A172 (cell line): ENCODE measurements around the gene OXA1L. TPM values are rescaled to one million over a fixed set of nuclear protein-coding genes. Genes with fewer than 3 reads are reported as not detected.
"Not testable (repeated sequence)": the region's sequence is repeated elsewhere in the genome, so short reads cannot be mapped to it uniquely, and the experiment has no call there.

ENCODE experiments used
- DNase-seq: peaks from one replicate; pipeline ENCODE4 v3.0.0-alpha.2; 2015; ENCODE audit warnings: low spot score
- total RNA-seq: library from RNA; depleted of rRNA; stranded (reverse); fragments of >200 nt; shearing (Covaris generic); gene quantifications from 2 replicates; pipeline ENCODE4 v1.2.3, GENCODE V29; 2014; rRNA removed

OXA1L gene
- total RNA-seq, result 44.4 and 46.2 TPM in 2 replicates

DNA sequence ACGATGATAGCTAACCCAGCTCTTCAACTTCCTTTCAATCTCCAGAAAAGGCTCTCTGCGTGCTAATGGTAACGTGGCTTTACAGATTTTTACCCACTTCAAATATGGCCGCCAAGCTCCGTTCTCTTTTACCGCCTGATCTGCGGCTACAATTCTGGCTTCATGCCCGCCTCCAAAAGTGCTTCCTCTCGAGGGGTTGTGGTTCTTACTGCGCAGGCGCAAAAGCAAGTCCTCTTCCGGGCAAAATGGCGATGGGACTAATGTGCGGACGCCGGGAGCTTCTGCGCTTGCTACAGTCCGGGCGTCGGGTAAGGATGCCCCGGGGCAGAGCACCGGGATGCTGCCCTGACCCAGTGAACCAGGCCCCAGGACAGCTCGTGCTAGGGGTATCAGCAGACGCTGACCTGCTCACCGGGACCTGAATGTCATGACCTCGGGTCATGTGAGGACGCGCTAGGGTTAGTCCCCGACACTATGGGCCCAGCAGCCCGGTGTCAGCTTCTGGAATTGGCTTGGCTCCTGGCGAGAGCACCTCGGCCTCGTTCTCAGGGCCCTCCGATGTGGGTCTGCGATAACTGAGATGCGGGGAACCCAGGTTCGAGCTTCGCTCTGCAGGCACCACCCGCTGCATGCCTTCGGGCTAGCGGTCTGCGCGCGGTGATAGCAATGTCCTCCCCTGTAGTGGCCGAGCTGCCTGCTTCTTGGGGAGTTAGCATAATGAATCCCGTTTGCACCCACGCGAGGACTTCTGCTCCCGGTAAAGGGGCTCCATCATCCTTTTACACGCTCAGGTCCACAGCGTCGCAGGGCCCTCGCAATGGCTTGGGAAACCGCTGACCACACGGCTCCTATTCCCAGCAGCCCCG is at the start of gene OXA1L:
Gene OXA1L, plus strand, starts transcription at position 232 of the 866 bp plus-strand sequence. Its CDS starts 14 bp downstream, at position 246.
- peak; percentile 90 for DNase-seq

DNA sequence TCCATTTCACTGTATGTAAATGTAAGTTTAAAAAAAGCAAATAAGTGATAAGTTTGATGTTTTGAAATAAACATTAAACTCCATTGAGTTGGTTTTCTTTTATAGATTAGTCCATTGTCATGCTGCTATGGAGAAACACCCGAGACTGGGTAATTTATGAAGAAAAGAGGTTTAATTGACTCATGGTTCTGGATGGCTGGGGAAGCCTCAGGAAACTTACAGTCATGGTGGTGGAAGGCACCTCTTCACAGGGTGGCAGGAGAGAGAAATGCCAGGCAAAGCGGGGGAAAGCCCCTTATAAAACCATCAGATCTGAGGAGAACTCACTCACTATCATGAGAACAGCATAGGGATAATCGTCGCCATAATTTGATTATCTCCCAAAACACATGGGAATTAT is 48.4 kb upstream of the OXA1L start:
- no peak for DNase-seq

DNA sequence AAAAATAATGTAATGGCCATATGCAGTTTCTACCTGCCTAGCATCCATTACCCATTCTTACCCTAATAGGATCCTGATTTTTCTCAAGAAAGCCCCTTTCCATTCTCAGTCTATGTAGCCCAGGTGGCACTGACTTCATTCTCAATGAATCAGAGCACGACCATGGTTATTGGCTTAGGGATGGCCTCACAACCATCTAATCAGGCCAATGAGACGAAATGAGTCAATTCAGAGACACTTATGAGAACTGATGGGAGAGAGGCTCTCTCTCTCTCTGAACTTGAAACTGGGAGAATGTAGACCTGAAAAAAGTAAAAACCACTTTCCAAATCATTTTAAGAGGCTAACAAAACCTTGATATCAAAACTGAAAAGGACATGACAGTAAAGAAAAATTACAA is 45.3 kb upstream of the OXA1L start:
- no peak for DNase-seq

DNA sequence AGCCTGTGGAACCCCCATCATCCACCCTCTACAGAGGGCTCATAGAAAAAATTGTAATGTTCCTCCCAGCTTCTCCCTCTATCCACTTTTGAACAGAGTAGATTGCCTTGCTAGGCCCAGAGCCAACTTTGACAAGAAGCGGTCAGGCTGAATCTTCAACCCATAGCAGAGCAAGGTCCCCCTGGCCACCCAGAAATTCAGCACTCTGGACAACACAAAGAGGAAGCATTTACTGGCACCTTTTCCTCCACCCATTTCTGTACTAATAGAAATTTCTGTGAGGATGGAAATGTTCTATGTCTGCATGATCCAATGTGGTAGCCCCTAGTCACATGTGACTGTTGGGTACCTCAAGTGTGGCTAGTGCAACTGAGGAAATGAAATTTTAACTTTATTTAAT is 42.7 kb upstream of the OXA1L start:
- DNase-seq, result no peak

DNA sequence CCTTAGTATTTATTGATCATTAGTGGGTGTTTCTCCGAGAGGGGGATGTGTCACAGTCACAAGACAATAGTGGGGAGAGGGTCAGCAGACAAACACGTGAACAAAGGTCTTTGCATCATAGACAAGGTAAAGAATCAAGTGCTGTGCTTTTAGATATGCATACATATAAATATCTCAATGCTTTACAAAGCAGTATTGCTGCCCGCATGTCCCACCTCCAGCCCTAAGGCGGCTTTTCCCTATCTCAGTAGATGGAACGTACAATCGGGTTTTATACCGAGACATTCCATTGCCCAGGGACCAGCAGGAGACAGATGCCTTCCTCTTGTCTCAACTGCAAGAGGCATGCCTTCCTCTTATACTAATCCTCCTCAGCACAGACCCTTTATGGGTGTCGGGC is 41.6 kb upstream of the OXA1L start:
- DNase-seq, result not testable (repeated sequence)

DNA sequence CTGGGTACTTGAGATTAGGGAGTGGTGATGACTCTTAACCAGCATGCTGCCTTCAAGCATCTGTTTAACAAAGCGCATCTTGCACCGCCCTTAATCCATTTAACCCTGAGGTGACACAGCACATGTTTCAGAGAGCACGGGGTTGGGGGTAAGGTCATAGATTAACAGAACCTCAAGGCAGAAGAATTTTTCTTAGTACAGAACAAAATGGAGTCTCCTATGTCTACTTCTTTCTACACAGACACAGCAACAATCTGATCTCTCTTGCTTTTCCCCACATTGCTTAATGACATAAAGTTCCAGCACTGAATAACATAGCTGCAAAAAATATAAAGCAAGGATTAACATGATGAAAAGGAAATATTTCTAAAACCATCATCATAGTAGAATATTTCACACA is 41.1 kb upstream of the OXA1L start:
- not testable (repeated sequence) for DNase-seq

DNA sequence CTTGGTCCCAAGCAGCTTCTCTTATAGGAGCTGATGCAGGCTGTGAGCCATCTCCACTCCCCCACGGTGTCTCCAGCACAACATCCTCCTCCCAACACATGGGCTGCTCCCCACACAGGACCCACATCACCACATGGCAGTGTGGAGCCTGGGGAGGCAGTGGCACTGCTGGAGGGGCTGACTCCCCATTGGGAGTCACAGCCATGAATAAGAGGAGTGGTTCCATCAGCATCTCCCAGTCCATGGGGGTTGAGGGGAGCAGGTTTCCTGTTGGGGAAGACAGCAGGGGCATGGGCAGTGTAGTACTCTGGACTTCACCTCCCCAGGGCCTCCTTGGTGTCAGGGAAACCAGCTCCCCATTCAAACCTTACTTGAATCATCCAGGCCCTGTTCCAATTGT is 40.5 kb upstream of the OXA1L start:
- DNase-seq, result no peak

DNA sequence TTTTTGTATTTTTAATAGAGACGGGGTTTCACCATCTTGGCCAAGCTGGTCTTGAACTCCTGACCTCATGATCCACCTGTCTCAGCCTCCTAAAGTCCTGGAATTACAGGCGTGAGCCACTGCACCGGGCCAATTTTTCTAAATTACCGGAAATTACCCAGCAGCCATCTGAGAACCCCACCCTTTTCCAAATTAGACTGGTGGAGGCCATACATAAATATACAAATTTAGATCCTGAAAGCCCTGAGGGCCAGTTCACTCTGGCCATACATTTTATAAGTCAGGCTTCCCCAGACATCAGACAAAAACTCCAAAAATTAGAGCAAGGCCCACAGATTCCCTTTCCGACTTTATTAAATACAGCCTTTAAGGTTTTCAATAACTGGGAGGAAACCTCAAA is 34.4 kb upstream of the OXA1L start:
- DNase-seq, result not testable (repeated sequence)

DNA sequence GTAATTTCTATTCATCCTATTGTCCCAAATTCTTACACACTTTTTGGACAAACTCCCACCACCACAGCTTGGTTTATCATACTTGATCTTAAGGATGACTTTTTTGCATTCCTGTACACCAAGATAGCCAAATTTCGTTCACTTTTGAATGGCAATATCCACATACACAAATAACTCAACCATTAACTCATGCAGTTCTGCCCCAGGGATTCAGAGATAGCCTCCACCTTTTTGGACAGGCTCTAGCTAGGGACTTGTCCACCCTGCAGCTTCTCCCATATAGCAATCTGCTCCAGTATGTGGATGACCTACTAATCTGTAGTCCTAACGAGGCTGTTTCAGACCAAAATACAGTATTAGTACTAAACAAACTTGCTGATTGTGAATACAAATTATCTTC is 32.7 kb upstream of the OXA1L start:
- no peak for DNase-seq

DNA sequence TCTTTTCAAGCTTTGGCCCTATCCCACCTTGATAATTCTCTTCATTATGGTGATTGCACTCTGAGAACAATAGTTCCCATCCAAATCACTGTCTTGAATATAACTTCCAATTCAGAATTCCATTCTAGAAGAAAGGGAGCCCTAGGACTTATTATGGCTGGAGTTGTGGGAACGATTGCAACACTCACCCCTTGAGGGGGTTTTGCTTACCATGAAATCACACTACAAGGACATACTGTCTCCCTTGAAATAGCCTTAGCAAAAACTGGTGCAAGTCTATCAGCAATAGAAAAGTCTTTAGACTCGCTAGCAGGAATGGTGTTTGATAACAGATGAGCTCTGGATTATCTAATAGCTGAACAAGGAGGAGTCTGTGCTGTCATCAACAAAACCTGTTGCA is 31.4 kb upstream of the OXA1L start:
- DNase-seq, result no peak

DNA sequence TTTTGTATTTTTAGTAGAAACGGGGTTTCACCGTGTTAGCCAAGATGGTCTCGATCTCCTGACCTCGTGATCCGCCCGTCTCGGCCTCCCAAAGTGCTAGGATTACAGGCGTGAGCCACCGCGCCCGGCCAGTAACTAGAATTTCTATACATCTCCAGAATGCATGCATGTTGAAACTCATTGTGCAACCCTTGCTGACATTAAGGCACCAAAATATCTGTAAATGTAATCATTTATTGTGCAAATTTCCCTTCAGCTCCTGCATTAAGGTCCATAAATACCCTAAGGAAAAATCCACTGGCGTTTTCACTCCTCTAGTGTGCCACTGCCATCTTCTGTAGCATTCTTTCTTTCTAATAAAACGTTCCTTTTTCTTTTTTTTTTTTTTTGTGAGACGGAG is 30.1 kb upstream of the OXA1L start:
- not testable (repeated sequence) for DNase-seq

DNA sequence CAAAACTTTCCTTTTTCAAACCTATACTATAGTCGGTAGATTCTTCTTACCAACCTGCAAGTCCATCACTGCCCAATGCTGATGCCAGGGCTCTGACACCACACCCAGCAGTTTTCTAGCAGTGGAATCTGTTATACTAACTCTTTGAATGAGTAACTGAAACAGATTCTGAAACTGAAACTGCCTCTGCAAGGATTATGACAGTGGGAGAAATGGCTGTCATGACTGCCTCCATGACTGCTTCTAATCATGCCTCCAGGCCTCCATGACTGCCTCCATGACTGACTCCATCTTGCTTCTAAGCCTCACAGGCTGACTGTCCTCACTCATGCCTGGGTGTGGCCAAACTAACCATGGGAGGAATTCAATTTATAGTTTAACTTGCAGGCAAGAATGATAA is 29.4 kb upstream of the OXA1L start:
- no peak for DNase-seq

DNA sequence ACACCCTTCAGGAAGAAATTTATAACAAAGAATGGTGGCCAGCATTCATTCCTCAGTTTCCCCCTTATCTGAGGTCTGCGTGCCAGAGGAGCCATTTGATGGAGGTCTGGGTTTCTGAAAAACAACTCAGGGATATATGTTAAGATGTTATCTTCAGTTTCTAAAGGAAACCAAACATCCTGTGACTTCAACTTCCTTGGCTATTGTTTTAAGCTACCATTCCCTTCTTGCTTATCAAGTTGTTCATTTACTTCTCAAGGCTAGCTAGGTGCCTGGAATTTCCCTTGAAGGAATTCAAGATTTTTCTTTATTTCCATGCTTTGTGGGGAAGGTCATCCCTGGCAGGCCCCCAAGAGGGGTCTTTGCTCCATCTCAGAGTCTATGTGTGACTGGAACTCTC is 27.1 kb upstream of the OXA1L start:
- no peak for DNase-seq

DNA sequence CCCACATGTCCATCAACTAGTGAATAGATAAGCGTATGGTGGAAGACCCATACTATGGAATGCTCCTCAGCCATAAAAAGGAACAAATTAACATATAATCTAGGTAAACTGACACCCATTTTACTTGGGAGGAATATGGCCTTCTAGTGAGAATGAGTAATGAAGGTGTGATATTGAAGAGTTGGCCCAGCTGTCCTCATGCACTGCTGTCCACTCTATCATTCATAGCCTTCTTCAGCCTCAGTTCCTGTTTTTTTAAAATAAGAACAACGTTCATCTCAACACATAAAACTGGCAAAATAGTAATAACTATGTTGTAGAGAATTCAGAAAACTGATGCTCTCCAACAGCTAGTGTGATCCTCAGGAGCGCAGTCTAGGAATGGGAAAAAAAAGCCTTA is 26.5 kb upstream of the OXA1L start:
- no peak for DNase-seq

DNA sequence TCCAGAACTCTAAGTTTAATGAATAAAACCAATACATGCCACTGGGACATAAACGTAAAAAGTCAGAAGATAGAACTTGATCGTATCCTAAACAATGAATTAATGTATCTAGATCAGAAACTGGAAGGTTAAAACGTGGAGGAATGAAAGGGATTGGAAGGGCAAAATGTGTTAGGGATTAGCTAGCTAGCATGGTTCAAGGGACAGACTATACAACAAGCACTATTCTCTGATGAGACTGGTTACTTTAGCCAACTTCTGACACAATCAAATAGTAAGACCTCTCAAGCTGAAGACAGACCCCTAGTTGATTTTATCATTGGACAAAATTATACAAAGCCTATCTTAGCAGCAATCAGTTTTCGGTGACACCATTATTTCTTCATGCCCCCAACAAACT is 18.7 kb upstream of the OXA1L start:
- DNase-seq, result no peak

DNA sequence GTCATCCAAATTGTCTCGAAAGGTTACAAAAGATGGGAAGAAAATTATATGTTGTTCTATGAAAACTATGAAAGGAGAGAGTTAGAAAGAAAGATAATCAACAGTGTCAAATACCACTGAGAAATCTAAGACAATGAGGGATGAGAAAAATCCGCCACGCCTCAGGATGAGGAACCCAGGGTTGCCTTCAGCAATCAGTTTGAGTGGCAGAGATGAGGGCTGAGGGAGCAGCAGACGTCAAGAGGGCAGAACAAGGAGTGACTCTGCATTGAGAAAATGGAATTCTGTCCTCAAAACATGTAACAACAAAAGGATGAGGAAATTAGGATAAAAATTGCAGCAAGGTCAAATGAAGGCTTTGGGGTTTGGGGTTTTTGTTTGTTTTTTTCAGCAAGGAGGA is 18.3 kb upstream of the OXA1L start:
- DNase-seq, result no peak

DNA sequence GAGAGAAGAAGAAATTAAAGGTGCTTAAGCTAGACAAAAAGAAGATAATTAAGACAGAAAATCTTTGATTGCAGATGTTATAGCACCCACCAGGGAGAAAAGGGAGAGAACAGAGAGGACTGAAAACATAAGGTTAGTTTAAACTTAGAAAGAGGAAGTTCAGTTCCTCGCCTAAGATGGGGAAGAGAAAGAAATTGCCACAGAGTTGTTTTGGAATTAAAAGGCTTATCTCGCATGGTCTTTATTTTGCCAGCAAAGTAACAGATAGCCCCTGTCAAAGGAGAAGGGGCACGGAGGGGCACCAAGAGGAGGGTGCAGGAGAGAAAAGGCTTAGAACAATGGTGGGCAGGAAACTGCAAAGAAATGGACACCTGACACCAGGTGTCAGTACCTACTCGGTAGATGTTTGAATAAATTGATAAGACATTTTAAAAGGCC is 17.8 kb upstream of the OXA1L start:
- DNase-seq, result no peak

DNA sequence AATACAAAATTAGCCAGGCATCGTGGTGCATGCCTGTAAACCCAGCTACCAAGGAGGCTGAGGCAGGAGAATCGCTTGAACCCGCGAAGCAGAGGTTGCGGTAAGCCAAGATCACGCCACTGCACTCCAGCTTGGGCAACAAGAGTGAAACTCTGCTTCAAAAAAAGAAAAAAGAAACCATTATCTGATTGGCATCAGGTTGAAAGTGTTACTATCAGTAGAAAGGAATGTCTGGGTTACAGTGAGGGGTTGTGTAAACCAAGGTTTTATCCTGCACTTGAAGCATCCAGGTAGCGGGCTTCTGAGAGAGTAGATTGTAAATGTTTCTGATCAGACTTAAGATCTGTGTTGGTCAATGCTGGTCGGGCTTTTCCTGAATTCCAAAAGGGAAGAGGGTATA is 14.1 kb upstream of the OXA1L start:
- DNase-seq, result no peak

DNA sequence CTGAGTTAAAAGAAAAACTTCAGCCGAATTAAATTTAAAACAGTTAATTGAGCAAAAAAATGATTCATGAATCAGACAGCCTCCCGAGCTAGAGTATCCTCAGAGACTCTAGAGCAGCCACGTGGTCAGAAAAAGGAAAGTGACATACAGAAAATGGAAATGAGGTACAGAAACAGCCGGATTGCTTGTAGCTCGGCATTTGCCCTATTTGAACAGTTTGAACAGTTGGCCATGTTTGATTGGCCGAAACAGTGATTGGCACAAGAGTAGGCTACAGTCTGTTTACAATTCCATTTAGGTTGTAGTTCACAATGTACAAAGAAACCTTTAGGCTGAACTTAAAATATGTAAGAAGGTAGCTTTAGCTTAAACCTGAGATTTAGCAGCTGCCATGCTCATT is 12.9 kb upstream of the OXA1L start:
- DNase-seq, result no peak

DNA sequence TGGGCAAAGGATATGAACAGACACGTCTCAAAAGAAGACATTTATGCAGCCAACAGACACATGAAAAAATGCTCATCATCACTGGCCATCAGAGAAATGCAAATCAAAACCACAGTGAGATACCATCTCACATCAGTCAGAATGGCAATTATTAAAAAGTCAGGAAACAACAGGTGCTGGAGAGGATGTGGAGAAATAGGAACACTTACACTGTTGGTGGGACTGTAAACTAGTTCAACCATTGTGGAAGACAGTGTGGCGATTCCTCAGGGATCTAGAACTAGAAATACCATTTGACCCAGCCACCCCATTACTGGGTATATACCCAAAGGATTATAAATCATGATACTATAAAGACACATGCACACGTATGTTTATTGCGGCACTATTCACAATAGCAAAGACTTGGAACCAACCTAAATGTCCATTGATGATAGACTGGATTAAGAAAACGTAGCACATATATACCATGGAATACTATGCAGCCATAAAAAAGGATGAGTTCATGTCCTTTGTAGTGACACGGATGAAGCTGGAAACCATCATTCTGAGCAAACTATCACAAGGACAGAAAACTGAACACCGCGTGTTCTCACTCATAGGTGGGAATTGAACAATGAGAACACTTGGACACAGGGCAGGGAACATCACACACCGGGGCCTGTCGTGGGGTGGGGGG is 8.4 kb upstream of the OXA1L start:
- DNase-seq, result not testable (repeated sequence)

DNA sequence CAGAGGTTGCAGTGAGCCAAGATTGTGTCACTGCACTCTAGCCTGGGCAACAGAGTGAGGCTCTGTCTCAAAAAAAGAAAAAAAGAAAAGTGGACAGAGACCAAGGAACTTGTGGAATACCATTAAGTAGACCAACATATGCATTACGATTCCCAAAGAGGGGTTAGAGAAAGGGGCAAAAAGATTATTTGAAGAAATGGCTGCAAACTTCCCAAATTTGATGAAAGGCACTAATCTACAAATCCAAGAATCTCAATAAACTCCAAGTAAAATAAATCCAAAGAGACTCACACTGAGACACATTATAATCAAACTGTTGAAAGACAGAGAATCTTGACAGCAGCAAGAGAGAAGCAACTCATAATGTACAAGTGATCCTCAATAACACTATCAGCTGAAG is 4.8 kb upstream of the OXA1L start:
- DNase-seq, result no peak

DNA sequence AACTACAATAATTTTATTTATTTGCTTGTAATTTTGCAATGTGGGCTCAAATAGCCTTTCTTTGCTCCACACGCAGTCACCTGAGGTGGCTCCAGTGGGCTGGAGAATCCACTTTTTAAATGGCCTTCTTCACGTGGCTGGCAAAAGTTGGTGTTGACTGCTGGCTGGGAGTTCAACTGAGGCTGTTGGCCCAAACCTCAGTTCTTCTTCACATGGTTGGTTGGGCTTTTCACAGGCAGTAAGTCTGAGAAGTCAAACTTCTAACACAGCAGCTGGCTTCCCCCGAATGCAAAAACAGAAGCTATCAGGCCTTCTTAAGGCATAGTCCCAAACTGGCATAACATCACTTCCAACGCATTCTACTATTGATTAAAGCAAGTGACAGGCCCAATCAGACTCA is 2.1 kb upstream of the OXA1L start:
- no peak for DNase-seq

DNA sequence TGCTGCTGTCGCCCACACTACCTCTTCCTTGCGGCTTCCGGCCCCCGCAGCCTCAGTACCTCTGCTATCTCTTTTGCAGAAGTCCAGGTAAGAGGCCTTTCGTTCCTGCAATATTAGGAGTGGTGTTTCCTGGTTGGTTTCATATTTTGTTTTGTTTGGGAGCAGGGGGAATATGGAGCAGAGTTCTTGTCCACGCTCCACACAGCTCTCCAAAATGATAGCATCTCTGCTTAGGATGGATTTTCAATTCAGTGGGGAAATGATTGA is 768 bp downstream of the OXA1L start:
- DNase-seq, result no peak

DNA sequence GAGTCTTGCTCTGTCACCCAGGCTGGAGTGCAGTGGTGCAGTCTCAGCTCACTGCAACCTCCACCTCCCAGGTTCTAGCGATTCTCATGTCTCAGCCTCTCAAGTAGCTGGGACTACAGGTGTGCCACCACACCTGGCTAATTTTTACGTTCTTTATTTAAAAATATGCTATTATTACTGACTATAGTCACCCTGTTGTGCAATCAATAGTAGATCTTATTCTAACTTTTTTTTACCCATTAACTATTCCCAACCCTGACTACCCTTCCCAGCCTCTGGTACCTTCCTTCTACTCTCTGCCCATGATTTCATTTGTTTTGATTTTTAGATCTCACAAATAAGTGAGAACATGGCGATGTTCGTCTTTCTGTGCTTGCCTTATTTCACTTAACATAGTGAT is 2.5 kb downstream of the OXA1L start:
- DNase-seq, result no peak
